SU-DHL-6 (cell line): ENCODE results near the gene DHRS11.

ENCODE experiments used
- H2AFZ ChIP-seq: fragments of 200-600 bp; sonication (generic); 2 replicates; pipeline ENCODE4 v1.6.1; 2014; ENCODE audit warnings: low read depth, mild to moderate bottlenecking, moderate library complexity, mixed read lengths, antibody characterized with exemption, low read length; ENCODE audit not compliant: severe bottlenecking
- H3F3A ChIP-seq: fragments of 200-600 bp; shearing (Covaris generic); 2 replicates; pipeline ENCODE4 v1.6.0; 2016; ENCODE audit warnings: antibody characterized with exemption, mild to moderate bottlenecking; ENCODE audit not compliant: insufficient read depth
- H3K27ac ChIP-seq: fragments of 200-600 bp; sonication (generic); 2 replicates; pipeline ENCODE4 v1.5.1; 2016; ENCODE audit warnings: low read depth, mild to moderate bottlenecking, low read length, moderate library complexity, mixed read lengths
- H3K27me3 ChIP-seq: fragments of 200-600 bp; sonication (generic), shearing (Covaris generic); 2 replicates; pipeline ENCODE4 v1.6.0; 2014; ENCODE audit warnings: mild to moderate bottlenecking, low read length
- H3K36me3 ChIP-seq: fragments of 200-600 bp; sonication (generic); 2 replicates; pipeline ENCODE4 v1.6.1; 2014; ENCODE audit warnings: mild to moderate bottlenecking, low read length, mixed read lengths
- H3K4me2 ChIP-seq: fragments of 300-600, 200-600 bp; shearing (Covaris generic), sonication (generic); 2 replicates; pipeline ENCODE4 v1.6.0; 2014; ENCODE audit warnings: low read length, low read depth, mild to moderate bottlenecking; ENCODE audit not compliant: poor library complexity, severe bottlenecking
- H3K4me3 ChIP-seq: fragments of 200-600 bp; sonication (generic); 2 replicates; pipeline ENCODE4 v1.5.1; 2014; ENCODE audit warnings: antibody characterized with exemption, low read length, mild to moderate bottlenecking, mixed read lengths; ENCODE audit not compliant: insufficient read depth, poor library complexity, severe bottlenecking
- H3K79me2 ChIP-seq: fragments of 200-600 bp; sonication (generic); 2 replicates; pipeline ENCODE4 v1.6.1; 2014; ENCODE audit warnings: mild to moderate bottlenecking, low read length, moderate library complexity; ENCODE audit not compliant: insufficient read depth
- H3K9ac ChIP-seq: fragments of 200-600 bp; sonication (generic); 2 replicates; pipeline ENCODE4 v1.7.0; 2014; ENCODE audit warnings: mild to moderate bottlenecking, low read length
- H3K9me2 ChIP-seq: fragments of 200-600 bp; sonication (generic); replicated peaks from 2 replicates; pipeline ENCODE4 v1.6.1; 2014; ENCODE audit warnings: low read length; ENCODE audit not compliant: insufficient read depth
- H3K9me3 ChIP-seq: fragments of 200-600 bp; sonication (generic); 2 replicates; pipeline ENCODE4 v1.6.1; 2014; ENCODE audit warnings: low read length, mixed read lengths; ENCODE audit not compliant: insufficient read depth
- H4K20me1 ChIP-seq: fragments of 200-600 bp; sonication (generic); 2 replicates; pipeline ENCODE4 v1.6.1; 2014; ENCODE audit warnings: low read depth, mild to moderate bottlenecking, antibody characterized with exemption, low read length, moderate library complexity, mixed read lengths
- CTCF ChIP-seq: fragments of 200-600 bp; sonication (generic); IDR thresholded peaks from one replicate; pipeline ENCODE4 v1.5.1; 2017; ENCODE audit warnings: antibody characterized with exemption, mild to moderate bottlenecking, low read length, moderate library complexity; ENCODE audit not compliant: insufficient read depth, poor library complexity, severe bottlenecking
- EZH2phosphoT487 ChIP-seq: fragments of 200-600 bp; sonication (generic), shearing (Covaris generic); conservative IDR thresholded peaks from 2 replicates; pipeline ENCODE4 v1.6.1; 2018; ENCODE audit warnings: mild to moderate bottlenecking, antibody characterized with exemption, low read length, moderate library complexity, mixed read lengths

DHRS11 gene

GRCh38 chr17:36614081-36614480 lies 22.4 kb downstream of the DHRS11 start:
- Histone ChIP-seq H3K27me3 (no peaks in the 10 kb centered on the region), H3K9me2 (no peaks in the 10 kb centered on the region), H3F3A (no peaks in the 10 kb centered on the region), H4K20me1 (no peaks in the 10 kb centered on the region), H3K4me3 (no peak overlapping the region), H3K9ac (no peak overlapping the region), H3K4me2 (no peak overlapping the region), H3K27ac (no peak overlapping the region), H3K79me2 (no peaks in the 10 kb centered on the region; the same call in 1 of the 2 replicates), H3K36me3 (no peaks in the 10 kb centered on the region), H2AFZ (no peak overlapping the region), H3K9me3 (no peaks in the 10 kb centered on the region)
- TF ChIP-seq EZH2phosphoT487 = no peak
- no peak for TF ChIP-seq CTCF

GRCh38 chr17:36614933-36615332 lies 23.3 kb downstream of the DHRS11 start:
- H3K36me3 ChIP-seq = no peaks in the 10 kb centered on the region
- no peak for TF ChIP-seq CTCF
- no peak for TF ChIP-seq EZH2phosphoT487
- no peak overlapping the region for H3K27ac ChIP-seq
- H3K4me3 ChIP-seq = no peak overlapping the region
- no peaks in the 10 kb centered on the region for H3F3A ChIP-seq
- no peak overlapping the region for H2AFZ ChIP-seq
- no peaks in the 10 kb centered on the region for H3K9me2 ChIP-seq
- H3K9ac ChIP-seq = no peak overlapping the region
- no peak overlapping the region for H3K4me2 ChIP-seq
- no peaks in the 10 kb centered on the region for H4K20me1 ChIP-seq
- no peaks in the 10 kb centered on the region for H3K9me3 ChIP-seq
- no peaks in the 10 kb centered on the region for H3K27me3 ChIP-seq
- no peaks in the 10 kb centered on the region for H3K79me2 ChIP-seq

- Histone ChIP-seq H3K36me3 (no peaks in the 10 kb centered on the region), H2AFZ (no peak overlapping the region), H3K4me2 (no peak overlapping the region), H3K9me2 (no peaks in the 10 kb centered on the region), H3K9me3 (no peaks in the 10 kb centered on the region), H3K27ac (no peak overlapping the region), H3F3A (no peaks in the 10 kb centered on the region), H3K79me2 (no peaks in the 10 kb centered on the region), H4K20me1 (no peaks in the 10 kb centered on the region), H3K4me3 (no peak overlapping the region), H3K9ac (no peak overlapping the region), H3K27me3 (no peaks in the 10 kb centered on the region)
- TF ChIP-seq CTCF (no peak), EZH2phosphoT487 (no peak)
Measured at GRCh38 chr17:36616061-36617029, 24.7 kb downstream of the DHRS11 start.
